ENCODE measurements around the gene PHLDA1. TPM values are rescaled to one million over a fixed set of nuclear protein-coding genes. Genes with fewer than 3 reads are reported as not detected.

The PHLDA1 gene
- total and polyA plus RNA-seq, 2 experiments from 2014 or later, result 11.7 to 21.6 TPM

DNA sequence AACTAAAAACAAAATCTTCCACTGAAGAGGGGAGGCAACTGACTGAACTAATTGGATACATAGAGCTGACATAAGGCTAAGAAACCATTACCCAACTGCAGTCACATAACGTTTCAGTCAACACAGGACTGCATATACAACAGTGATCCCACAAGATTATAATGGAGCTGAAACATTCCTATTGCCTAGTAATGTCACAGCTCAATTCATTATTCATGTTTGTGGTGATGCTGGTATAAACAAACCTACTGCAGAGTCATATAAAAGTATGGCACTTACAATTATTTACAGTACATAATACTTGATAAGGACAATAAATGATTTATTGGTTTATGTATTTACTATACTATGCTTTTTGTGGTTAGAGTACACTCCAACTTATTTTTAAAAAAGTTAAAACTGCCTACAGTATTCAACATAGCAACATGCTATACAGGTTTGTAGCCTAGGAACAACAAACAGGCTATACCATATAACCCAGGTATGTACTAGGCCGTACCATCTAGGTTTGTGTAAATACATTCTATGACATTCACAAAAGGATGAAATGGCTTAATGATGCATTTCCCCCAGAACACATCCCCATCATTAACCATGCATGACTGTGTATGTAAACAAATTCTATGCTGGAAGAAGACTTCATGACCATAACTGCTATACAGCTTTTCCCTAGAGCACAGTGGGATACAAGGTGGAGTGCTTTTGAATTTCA, 48.6 kb upstream of the PHLDA1 start:
- H3F3A ChIP-seq (replicated peaks; ENCODE audit: low read depth), result peaks cover 2% of the 10 kb centered on the region; the same call in 1 of the 2 replicates
- no peak for TF ChIP-seq CREB1 (CRISPR knock-in tag; IDR thresholded peaks at IDR 0.05; ENCODE audit: low read depth)
- TF ChIP-seq STAT1 (IDR thresholded peaks at IDR 0.05; ENCODE audit: unreplicated experiment), result no peak
- TF ChIP-seq EZH2 (IDR thresholded peaks at IDR 0.05; ENCODE audit: low read depth, unreplicated experiment), result no peak
- TF ChIP-seq, protein P1, sequence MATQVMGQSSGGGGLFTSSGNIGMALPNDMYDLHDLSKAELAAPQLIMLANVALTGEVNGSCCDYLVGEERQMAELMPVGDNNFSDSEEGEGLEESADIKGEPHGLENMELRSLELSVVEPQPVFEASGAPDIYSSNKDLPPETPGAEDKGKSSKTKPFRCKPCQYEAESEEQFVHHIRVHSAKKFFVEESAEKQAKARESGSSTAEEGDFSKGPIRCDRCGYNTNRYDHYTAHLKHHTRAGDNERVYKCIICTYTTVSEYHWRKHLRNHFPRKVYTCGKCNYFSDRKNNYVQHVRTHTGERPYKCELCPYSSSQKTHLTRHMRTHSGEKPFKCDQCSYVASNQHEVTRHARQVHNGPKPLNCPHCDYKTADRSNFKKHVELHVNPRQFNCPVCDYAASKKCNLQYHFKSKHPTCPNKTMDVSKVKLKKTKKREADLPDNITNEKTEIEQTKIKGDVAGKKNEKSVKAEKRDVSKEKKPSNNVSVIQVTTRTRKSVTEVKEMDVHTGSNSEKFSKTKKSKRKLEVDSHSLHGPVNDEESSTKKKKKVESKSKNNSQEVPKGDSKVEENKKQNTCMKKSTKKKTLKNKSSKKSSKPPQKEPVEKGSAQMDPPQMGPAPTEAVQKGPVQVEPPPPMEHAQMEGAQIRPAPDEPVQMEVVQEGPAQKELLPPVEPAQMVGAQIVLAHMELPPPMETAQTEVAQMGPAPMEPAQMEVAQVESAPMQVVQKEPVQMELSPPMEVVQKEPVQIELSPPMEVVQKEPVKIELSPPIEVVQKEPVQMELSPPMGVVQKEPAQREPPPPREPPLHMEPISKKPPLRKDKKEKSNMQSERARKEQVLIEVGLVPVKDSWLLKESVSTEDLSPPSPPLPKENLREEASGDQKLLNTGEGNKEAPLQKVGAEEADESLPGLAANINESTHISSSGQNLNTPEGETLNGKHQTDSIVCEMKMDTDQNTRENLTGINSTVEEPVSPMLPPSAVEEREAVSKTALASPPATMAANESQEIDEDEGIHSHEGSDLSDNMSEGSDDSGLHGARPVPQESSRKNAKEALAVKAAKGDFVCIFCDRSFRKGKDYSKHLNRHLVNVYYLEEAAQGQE (IDR thresholded peaks at IDR 0.05; ENCODE audit: unreplicated experiment), result no peak
- TF ChIP-seq EZH2phosphoT487 (IDR thresholded peaks at IDR 0.05; ENCODE audit: unreplicated experiment), result no peak
- TF ChIP-seq, protein P2, sequence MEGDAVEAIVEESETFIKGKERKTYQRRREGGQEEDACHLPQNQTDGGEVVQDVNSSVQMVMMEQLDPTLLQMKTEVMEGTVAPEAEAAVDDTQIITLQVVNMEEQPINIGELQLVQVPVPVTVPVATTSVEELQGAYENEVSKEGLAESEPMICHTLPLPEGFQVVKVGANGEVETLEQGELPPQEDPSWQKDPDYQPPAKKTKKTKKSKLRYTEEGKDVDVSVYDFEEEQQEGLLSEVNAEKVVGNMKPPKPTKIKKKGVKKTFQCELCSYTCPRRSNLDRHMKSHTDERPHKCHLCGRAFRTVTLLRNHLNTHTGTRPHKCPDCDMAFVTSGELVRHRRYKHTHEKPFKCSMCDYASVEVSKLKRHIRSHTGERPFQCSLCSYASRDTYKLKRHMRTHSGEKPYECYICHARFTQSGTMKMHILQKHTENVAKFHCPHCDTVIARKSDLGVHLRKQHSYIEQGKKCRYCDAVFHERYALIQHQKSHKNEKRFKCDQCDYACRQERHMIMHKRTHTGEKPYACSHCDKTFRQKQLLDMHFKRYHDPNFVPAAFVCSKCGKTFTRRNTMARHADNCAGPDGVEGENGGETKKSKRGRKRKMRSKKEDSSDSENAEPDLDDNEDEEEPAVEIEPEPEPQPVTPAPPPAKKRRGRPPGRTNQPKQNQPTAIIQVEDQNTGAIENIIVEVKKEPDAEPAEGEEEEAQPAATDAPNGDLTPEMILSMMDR (conservative IDR thresholded peaks at IDR 0.05; ENCODE audit: low read depth in 2 of 2), result no peak
- no peak for TF ChIP-seq ZNF114 (CRISPR knock-in tag; IDR thresholded peaks at IDR 0.05)
- TF ChIP-seq NANOG (IDR thresholded peaks at IDR 0.05; ENCODE audit: borderline replicate concordance), result no peak
- TF ChIP-seq JUNB (IDR thresholded peaks at IDR 0.05; ENCODE audit: unreplicated experiment), result no peak
- TF ChIP-seq POLR2AphosphoS5 (IDR thresholded peaks at IDR 0.05; ENCODE audit: low read depth), result no peak
- TF ChIP-seq, protein P3, sequence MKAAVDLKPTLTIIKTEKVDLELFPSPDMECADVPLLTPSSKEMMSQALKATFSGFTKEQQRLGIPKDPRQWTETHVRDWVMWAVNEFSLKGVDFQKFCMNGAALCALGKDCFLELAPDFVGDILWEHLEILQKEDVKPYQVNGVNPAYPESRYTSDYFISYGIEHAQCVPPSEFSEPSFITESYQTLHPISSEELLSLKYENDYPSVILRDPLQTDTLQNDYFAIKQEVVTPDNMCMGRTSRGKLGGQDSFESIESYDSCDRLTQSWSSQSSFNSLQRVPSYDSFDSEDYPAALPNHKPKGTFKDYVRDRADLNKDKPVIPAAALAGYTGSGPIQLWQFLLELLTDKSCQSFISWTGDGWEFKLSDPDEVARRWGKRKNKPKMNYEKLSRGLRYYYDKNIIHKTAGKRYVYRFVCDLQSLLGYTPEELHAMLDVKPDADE (IDR thresholded peaks at IDR 0.05), result no peak
- TF ChIP-seq, protein P4, sequence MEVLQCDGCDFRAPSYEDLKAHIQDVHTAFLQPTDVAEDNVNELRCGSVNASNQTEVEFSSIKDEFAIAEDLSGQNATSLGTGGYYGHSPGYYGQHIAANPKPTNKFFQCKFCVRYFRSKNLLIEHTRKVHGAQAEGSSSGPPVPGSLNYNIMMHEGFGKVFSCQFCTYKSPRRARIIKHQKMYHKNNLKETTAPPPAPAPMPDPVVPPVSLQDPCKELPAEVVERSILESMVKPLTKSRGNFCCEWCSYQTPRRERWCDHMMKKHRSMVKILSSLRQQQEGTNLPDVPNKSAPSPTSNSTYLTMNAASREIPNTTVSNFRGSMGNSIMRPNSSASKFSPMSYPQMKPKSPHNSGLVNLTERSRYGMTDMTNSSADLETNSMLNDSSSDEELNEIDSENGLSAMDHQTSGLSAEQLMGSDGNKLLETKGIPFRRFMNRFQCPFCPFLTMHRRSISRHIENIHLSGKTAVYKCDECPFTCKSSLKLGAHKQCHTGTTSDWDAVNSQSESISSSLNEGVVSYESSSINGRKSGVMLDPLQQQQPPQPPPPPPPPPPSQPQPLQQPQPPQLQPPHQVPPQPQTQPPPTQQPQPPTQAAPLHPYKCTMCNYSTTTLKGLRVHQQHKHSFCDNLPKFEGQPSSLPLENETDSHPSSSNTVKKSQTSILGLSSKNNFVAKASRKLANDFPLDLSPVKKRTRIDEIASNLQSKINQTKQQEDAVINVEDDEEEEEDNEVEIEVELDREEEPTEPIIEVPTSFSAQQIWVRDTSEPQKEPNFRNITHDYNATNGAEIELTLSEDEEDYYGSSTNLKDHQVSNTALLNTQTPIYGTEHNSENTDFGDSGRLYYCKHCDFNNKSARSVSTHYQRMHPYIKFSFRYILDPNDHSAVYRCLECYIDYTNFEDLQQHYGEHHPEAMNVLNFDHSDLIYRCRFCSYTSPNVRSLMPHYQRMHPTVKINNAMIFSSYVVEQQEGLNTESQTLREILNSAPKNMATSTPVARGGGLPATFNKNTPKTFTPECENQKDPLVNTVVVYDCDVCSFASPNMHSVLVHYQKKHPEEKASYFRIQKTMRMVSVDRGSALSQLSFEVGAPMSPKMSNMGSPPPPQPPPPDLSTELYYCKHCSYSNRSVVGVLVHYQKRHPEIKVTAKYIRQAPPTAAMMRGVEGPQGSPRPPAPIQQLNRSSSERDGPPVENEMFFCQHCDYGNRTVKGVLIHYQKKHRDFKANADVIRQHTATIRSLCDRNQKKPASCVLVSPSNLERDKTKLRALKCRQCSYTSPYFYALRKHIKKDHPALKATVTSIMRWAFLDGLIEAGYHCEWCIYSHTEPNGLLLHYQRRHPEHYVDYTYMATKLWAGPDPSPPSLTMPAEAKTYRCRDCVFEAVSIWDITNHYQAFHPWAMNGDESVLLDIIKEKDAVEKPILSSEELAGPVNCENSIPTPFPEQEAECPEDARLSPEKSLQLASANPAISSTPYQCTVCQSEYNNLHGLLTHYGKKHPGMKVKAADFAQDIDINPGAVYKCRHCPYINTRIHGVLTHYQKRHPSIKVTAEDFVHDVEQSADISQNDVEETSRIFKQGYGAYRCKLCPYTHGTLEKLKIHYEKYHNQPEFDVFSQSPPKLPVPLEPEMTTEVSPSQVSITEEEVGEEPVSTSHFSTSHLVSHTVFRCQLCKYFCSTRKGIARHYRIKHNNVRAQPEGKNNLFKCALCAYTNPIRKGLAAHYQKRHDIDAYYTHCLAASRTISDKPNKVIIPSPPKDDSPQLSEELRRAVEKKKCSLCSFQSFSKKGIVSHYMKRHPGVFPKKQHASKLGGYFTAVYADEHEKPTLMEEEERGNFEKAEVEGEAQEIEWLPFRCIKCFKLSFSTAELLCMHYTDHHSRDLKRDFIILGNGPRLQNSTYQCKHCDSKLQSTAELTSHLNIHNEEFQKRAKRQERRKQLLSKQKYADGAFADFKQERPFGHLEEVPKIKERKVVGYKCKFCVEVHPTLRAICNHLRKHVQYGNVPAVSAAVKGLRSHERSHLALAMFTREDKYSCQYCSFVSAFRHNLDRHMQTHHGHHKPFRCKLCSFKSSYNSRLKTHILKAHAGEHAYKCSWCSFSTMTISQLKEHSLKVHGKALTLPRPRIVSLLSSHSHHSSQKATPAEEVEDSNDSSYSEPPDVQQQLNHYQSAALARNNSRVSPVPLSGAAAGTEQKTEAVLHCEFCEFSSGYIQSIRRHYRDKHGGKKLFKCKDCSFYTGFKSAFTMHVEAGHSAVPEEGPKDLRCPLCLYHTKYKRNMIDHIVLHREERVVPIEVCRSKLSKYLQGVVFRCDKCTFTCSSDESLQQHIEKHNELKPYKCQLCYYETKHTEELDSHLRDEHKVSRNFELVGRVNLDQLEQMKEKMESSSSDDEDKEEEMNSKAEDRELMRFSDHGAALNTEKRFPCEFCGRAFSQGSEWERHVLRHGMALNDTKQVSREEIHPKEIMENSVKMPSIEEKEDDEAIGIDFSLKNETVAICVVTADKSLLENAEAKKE (CRISPR knock-in tag; IDR thresholded peaks at IDR 0.05), result no peak
- TF ChIP-seq ZNF331 (CRISPR knock-in tag; IDR thresholded peaks at IDR 0.05; ENCODE audit: low read depth), result no peak
- H3K4me1 ChIP-seq (ENCODE audit: insufficient read depth), result peaks cover 54% of the 10 kb centered on the region
- DNase-seq (ENCODE audit: low spot score), result no peak
- peak overlapping the region; percentile 53 for H3K4me2 ChIP-seq
- H3K4me3 Mint-ChIP-seq, result peak overlapping the region; percentile 49; the same call in 2 of the 3 replicates
- H3K27me3 Mint-ChIP-seq (ENCODE audit: insufficient read depth, low read depth, poor library complexity), result peaks cover 10% of the 10 kb centered on the region
- no peak for ATAC-seq
- no peaks in the 10 kb centered on the region; the same call in 2 of the 3 replicates for H3K9me3 Mint-ChIP-seq
- H3K4me3 ChIP-seq, result 0 out of 2 replicates have a peak overlapping the region, but pooled peaks have one; percentile 5
- no peaks in the 10 kb centered on the region for H3K27me3 ChIP-seq (ENCODE audit: insufficient read depth)
- no peak overlapping the region for H3K27ac ChIP-seq (ENCODE audit: low read depth)
- peaks cover 71% of the 10 kb centered on the region for H4K20me1 ChIP-seq (replicated peaks; ENCODE audit: insufficient read depth)
- peaks cover 92% of the 10 kb centered on the region for H3K79me2 ChIP-seq (replicated peaks; ENCODE audit: insufficient read depth)
- H3K36me3 ChIP-seq (ENCODE audit: insufficient read depth), result no peaks in the 10 kb centered on the region
- no peak overlapping the region for H2AFZ ChIP-seq
- H3K9me2 ChIP-seq (ENCODE audit: insufficient read depth), result no peaks in the 10 kb centered on the region
- H3K27ac Mint-ChIP-seq, result peak overlapping the region; percentile 86
- H3K4me1 Mint-ChIP-seq, result peaks cover 55% of the 10 kb centered on the region
- peaks cover 39% of the 10 kb centered on the region for H3K36me3 Mint-ChIP-seq (ENCODE audit: low read depth)
